IMR-90 (cell line): Measurements from ENCODE around the gene LIPI. TPM values are rescaled to one million over a fixed set of nuclear protein-coding genes. Genes with fewer than 3 reads are reported as not detected.

Experiments used
- ATAC-seq: fragments of 200-7000 bp; cut with Tn5 transposase; 2 replicates; pipeline ENCODE4 v1.9.1; 2020; ENCODE audit warnings: low read depth, mild to moderate bottlenecking, moderate library complexity
- BruUV-seq: library from RNA; stranded (reverse); fragments of 400-500 nt; replicated peaks from 2 replicates; lab custom pipeline; 2021; lab: Mats Ljungman, UMichigan
- CTCF ChIA-PET: fragments of 300-600 bp; formaldehyde crosslinking; extraction: SDS; loops from one replicate; lab custom pipeline; 2021; ENCODE audit warnings: antibody characterized with exemption; lab: Yijun Ruan, JAX
- POLR2A ChIA-PET: fragments of 300-600 bp; sonication (Branson Sonifier 250); formaldehyde crosslinking; loops from one replicate; lab custom pipeline; 2022; ENCODE audit warnings: antibody characterized with exemption; ENCODE audit not compliant: unreplicated experiment; lab: Charles Lee
- DNase-seq: peaks from one replicate; pipeline ENCODE4 v3.0.0; 2013
- H2AFZ ChIP-seq: replicated peaks from 2 replicates; pipeline ENCODE3; 2013; ENCODE audit warnings: low read length, mild to moderate bottlenecking; ENCODE audit not compliant: poor library complexity
- H2AK5ac ChIP-seq: 2 replicates; pipeline ENCODE4 v1.6.1; 2013; ENCODE audit warnings: low read depth, low read length, inconsistent platforms
- H2AK9ac ChIP-seq: replicated peaks from 2 replicates; pipeline ENCODE3; 2013; ENCODE audit warnings: mild to moderate bottlenecking, low read depth, low read length, moderate library complexity; ENCODE audit not compliant: poor library complexity
- H2BK120ac ChIP-seq: 2 replicates; pipeline ENCODE4 v1.6.1; 2013; ENCODE audit warnings: low read depth, low read length, inconsistent platforms
- H2BK15ac ChIP-seq: 3 replicates; pipeline ENCODE4 v1.6.1; 2013; ENCODE audit warnings: low read depth, low read length, inconsistent platforms
- H2BK20ac ChIP-seq: 2 replicates; pipeline ENCODE4 v1.6.1; 2013; ENCODE audit warnings: low read depth, mild to moderate bottlenecking, inconsistent platforms, low read length, moderate library complexity
- H2BK5ac ChIP-seq: 2 replicates; pipeline ENCODE4 v1.6.1; 2013; ENCODE audit warnings: mild to moderate bottlenecking, low read depth, low read length, inconsistent platforms; ENCODE audit not compliant: poor library complexity, severe bottlenecking
- H3K14ac ChIP-seq: replicated peaks from 2 replicates; pipeline ENCODE4 v1.6.1; 2013; ENCODE audit warnings: low read depth, low read length, inconsistent platforms
- H3K18ac ChIP-seq: 2 replicates; pipeline ENCODE4 v1.6.1; 2013; ENCODE audit warnings: low read depth, low read length, control low read depth
- H3K23ac ChIP-seq: 2 replicates; pipeline ENCODE4 v1.6.1; 2013; ENCODE audit warnings: low read depth, low read length, inconsistent platforms
- H3K27ac ChIP-seq: 2 replicates; pipeline ENCODE4 v1.5.1; 2013; ENCODE audit warnings: mild to moderate bottlenecking, control low read depth, low read length; ENCODE audit not compliant: insufficient read depth
- H3K27me3 ChIP-seq: 2 replicates; pipeline ENCODE4 v1.6.1; 2013; ENCODE audit warnings: low read length; ENCODE audit not compliant: control insufficient read depth, insufficient read depth
- H3K36me3 ChIP-seq: 2 replicates; pipeline ENCODE4 v1.6.1; 2013; ENCODE audit warnings: low read length, mixed read lengths; ENCODE audit not compliant: control insufficient read depth, insufficient read depth
- H3K4ac ChIP-seq: 2 replicates; pipeline ENCODE4 v1.6.1; 2013; ENCODE audit warnings: low read depth, low read length, inconsistent platforms
- H3K4me1 ChIP-seq: 2 replicates; pipeline ENCODE4 v1.6.1; 2013; ENCODE audit warnings: low read length, mixed read lengths; ENCODE audit not compliant: control insufficient read depth, insufficient read depth
- H3K4me2 ChIP-seq: 2 replicates; pipeline ENCODE4 v1.6.1; 2013; ENCODE audit warnings: low read depth, mild to moderate bottlenecking, control low read depth, low read length, moderate library complexity
- H3K4me3 ChIP-seq: 2 replicates; pipeline ENCODE4 v1.5.1; 2013; ENCODE audit warnings: low read depth, mild to moderate bottlenecking, control low read depth, low read length, moderate library complexity; ENCODE audit not compliant: insufficient read depth
- H3K56ac ChIP-seq: 2 replicates; pipeline ENCODE4 v1.6.1; 2013; ENCODE audit warnings: low read length, inconsistent platforms; ENCODE audit not compliant: insufficient read depth; ENCODE audit errors: extremely low read depth
- H3K79me1 ChIP-seq, 2 experiments: 2 replicates each; pipeline ENCODE4 v1.6.1; 2013; ENCODE audit warnings: low read length in 2 of 2, inconsistent platforms in 1 of 2, low read depth in 1 of 2
- H3K9ac ChIP-seq: 2 replicates; pipeline ENCODE4 v1.6.1; 2013; ENCODE audit warnings: low read depth, low read length, control low read depth
- H3K9me1 ChIP-seq: 2 replicates; pipeline ENCODE4 v1.6.1; 2013; ENCODE audit warnings: low read length, inconsistent platforms; ENCODE audit not compliant: insufficient read depth
- H3K9me3 ChIP-seq: 2 replicates; pipeline ENCODE4 v1.6.1; 2013; ENCODE audit warnings: low read length; ENCODE audit not compliant: control insufficient read depth, insufficient read depth
- H4K20me1 ChIP-seq: 2 replicates; pipeline ENCODE4 v1.6.1; 2013; ENCODE audit warnings: low read length, inconsistent platforms; ENCODE audit not compliant: insufficient read depth
- H4K5ac ChIP-seq: 2 replicates; pipeline ENCODE4 v1.6.1; 2013; ENCODE audit warnings: mild to moderate bottlenecking, low read depth, low read length, control low read depth
- H4K8ac ChIP-seq, 2 experiments: 2 replicates each; pipeline ENCODE4 v1.6.1; 2013; ENCODE audit warnings: low read depth in 2 of 2, low read length in 2 of 2, control low read depth in 1 of 2, inconsistent platforms in 1 of 2
- H4K91ac ChIP-seq: 2 replicates; pipeline ENCODE4 v1.6.1; 2013; ENCODE audit warnings: low read depth, low read length, inconsistent platforms; ENCODE audit not compliant: insufficient read depth
- CEBPB ChIP-seq: IDR thresholded peaks from 2 replicates; pipeline ENCODE4 v1.6.1; 2012; ENCODE audit warnings: low read depth, low read length, improper control_type of control experiment
- MXI1 ChIP-seq: IDR thresholded peaks from 2 replicates; pipeline ENCODE4 v1.6.1; 2012; ENCODE audit warnings: low read depth, mild to moderate bottlenecking, low read length, moderate library complexity, borderline replicate concordance
- NFE2L2 ChIP-seq: fragments of 150-350 bp; IDR thresholded peaks from 2 replicates; pipeline ENCODE4 v1.6.1; 2016; ENCODE audit warnings: low read depth, mild to moderate bottlenecking, low read length
- WGBS, 2 experiments: methylation state at CpG; one replicate each; pipeline versions ENCODE4 v1.1.5 to v1.1.7; 2013; ENCODE audit warnings: missing lambda C conversion rate in 2 of 2; ENCODE audit not compliant: insufficient read length in 1 of 2; ENCODE audit errors: extremely low coverage in 2 of 2; 5-methylcytosine and 5-hydroxymethylcytosine counted together
- dilution Hi-C: fragments of 300-500 bp; cut with HindIII; formaldehyde crosslinking; loops from one replicate; pipeline ENCODE4 v1.14.3; 2018; ENCODE audit warnings: low sequenced_read_pairs; ENCODE audit not compliant: unreplicated experiment
- in situ Hi-C: fragments of 300-500 bp; cut with MboI; formaldehyde crosslinking; loops from 3 replicates; pipeline ENCODE4 v1.14.3; 2019; ENCODE audit warnings: low sequenced_read_pairs, inconsistent platforms, mixed read lengths
- intact Hi-C: fragments of 100-400 bp; cut with micrococcal nuclease; formaldehyde crosslinking; loops from 2 replicates; pipeline ENCODE4 v1.10.0; 2022
- polyA plus RNA-seq, 3 experiments: library from polyadenylated mRNA; depleted of rRNA; stranded (reverse); fragments of >200 nt; gene quantifications; 2 replicates each; pipeline ENCODE4 v1.2.3, GENCODE V29; 2012; ENCODE audit warnings: low replicate concordance in 1 of 3
- total RNA-seq: library from RNA; depleted of rRNA; stranded (reverse); fragments of >200 nt; gene quantifications from 2 replicates; pipeline ENCODE4 v1.2.3, GENCODE V29; 2012
- TF ChIP-seq, protein P1 (sequence below): fragments of 150-350 bp; IDR thresholded peaks from 2 replicates; pipeline ENCODE4 v1.6.1; 2016; ENCODE audit warnings: low read depth, mild to moderate bottlenecking, low read length, moderate library complexity, borderline replicate concordance

The LIPI gene
- total and polyA plus RNA-seq, 2 of the 4 experiments (the other 2 are of a cell fraction): not detected

DNA sequence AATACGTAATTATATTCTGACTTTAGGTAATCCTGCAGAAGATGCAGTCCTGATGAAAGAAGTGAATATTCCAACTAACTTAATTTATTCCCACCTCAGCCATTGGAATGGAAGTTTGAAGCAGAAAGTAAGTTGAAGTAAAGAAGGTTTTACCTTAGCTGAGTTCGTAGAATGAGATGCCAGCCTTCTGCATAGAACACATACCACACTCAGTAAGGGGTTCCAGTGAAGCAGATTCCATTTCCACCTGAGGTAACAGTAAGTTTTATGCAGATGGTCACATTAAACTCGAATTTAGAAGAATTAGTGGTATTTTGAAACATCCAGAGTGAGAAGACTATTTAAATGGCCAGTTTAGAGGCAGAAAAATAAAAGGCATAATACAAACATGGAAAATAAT is 25.4 kb upstream of the LIPI start:
- H3K9me3 ChIP-seq: no peaks in the 10 kb centered on the region
- no peak overlapping the region for H3K14ac ChIP-seq
- no peak overlapping the region for H2AK5ac ChIP-seq
- H3K36me3 ChIP-seq: no peaks in the 10 kb centered on the region
- H4K8ac ChIP-seq: no peak overlapping the region
- intact Hi-C loops (no loop called here), dilution Hi-C loops (no loop called here), in situ Hi-C loops (no loop called here)
- no peaks in the 10 kb centered on the region for H3K27me3 ChIP-seq
- no peak overlapping the region for H3K4ac ChIP-seq
- no peak overlapping the region for H3K4me2 ChIP-seq
- no peak overlapping the region for H3K4me3 ChIP-seq
- no peak for ATAC-seq
- WGBS, 2 experiments: no CpG with 5 or more reads among the region's 3 CpGs
- H3K9ac ChIP-seq: no peak overlapping the region
- no peak overlapping the region for H2BK20ac ChIP-seq
- ChIA-PET POLR2A (no interaction called here), CTCF (no interaction called here)
- no peaks in the 10 kb centered on the region for H4K20me1 ChIP-seq
- H4K5ac ChIP-seq: no peak overlapping the region
- no peak overlapping the region for H2BK120ac ChIP-seq
- H2AFZ ChIP-seq: no peak overlapping the region
- no peak overlapping the region for H3K18ac ChIP-seq
- BruUV-seq: no TSS peak
- no peak overlapping the region for H2AK9ac ChIP-seq
- no peak for TF ChIP-seq MXI1
- no peak for TF ChIP-seq CEBPB
- TF ChIP-seq, protein P1, sequence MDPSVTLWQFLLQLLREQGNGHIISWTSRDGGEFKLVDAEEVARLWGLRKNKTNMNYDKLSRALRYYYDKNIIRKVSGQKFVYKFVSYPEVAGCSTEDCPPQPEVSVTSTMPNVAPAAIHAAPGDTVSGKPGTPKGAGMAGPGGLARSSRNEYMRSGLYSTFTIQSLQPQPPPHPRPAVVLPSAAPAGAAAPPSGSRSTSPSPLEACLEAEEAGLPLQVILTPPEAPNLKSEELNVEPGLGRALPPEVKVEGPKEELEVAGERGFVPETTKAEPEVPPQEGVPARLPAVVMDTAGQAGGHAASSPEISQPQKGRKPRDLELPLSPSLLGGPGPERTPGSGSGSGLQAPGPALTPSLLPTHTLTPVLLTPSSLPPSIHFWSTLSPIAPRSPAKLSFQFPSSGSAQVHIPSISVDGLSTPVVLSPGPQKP: no peak
- TF ChIP-seq NFE2L2: no peak
- no peak overlapping the region for H3K56ac ChIP-seq
- H2BK15ac ChIP-seq: no peak overlapping the region
- H3K79me1 ChIP-seq: no peaks in the 10 kb centered on the region
- no peak overlapping the region for H2BK5ac ChIP-seq
- H3K23ac ChIP-seq: no peak overlapping the region
- no peaks in the 10 kb centered on the region for H3K9me1 ChIP-seq
- DNase-seq: no peak
- no peak overlapping the region for H3K27ac ChIP-seq
- no peaks in the 10 kb centered on the region for H3K4me1 ChIP-seq
- H4K91ac ChIP-seq: no peak overlapping the region
